Coronary artery (tissue), 2 donors: ENCODE data around the gene KRT86.

Experiments used
- DNase-seq: peaks from one replicate; pipeline ENCODE4 v3.0.0-alpha.2; 2017; ENCODE audit warnings: low spot score
- H3K27ac ChIP-seq, 2 donors: fragments of 200-600 bp; sonication (generic); one replicate each; pipeline ENCODE4 v1.5.1; 2016 to 2019
- H3K4me3 ChIP-seq: fragments of 200-600 bp; sonication (generic); 2 replicates; pipeline ENCODE4 v1.5.1; 2016; ENCODE audit warnings: mild to moderate bottlenecking, moderate library complexity
- CTCF ChIP-seq: fragments of 200-600 bp; sonication (generic); IDR thresholded peaks from one replicate; pipeline ENCODE4 v1.5.1; 2019; ENCODE audit warnings: antibody characterized with exemption

KRT86 gene

GRCh38 chr12:52259657-52260243 is 14.7 kb upstream of the KRT86 start:
- Histone ChIP-seq H3K27ac (peak overlapping the region; percentile 20 to 50), H3K4me3 (no peak overlapping the region)
- DNase-seq = no peak
- TF ChIP-seq CTCF = no peak

GRCh38 chr12:52260361-52261207 is 13.9 kb upstream of the KRT86 start:
- DNase-seq = no peak
- no peak for TF ChIP-seq CTCF
- Histone ChIP-seq H3K4me3 (no peak overlapping the region), H3K27ac (peak overlapping the region; percentile 20 to 50)

- no peak overlapping the region for H3K4me3 ChIP-seq
- no peak for DNase-seq
- TF ChIP-seq CTCF = no peak
These were observed 13.3 kb upstream of the KRT86 start for GRCh38 chr12:52261208-52261484.

GRCh38 chr12:52262286-52262685 is 12.2 kb upstream of the KRT86 start:
- TF ChIP-seq CTCF = no peak
- DNase-seq = no peak
- Histone ChIP-seq H3K27ac (no peak overlapping the region), H3K4me3 (no peak overlapping the region)

More at GRCh38 chr12:52261208-52261484, 13.3 kb upstream of the KRT86 start:
- H3K27ac ChIP-seq = peak overlapping the region in 1 of 2 donors; percentile 50

- peak overlapping the region in 1 of 2 donors; percentile 19 for H3K27ac ChIP-seq
- TF ChIP-seq CTCF = no peak
- DNase-seq = no peak
- no peak overlapping the region for H3K4me3 ChIP-seq
These were observed 10.5 kb upstream of the KRT86 start for GRCh38 chr12:52263761-52264434.

GRCh38 chr12:52264435-52264825 is 10.0 kb upstream of the KRT86 start:
- H3K27ac ChIP-seq = peak overlapping the region in 1 of 2 donors; percentile 52
- no peak for DNase-seq

More at GRCh38 chr12:52264435-52264825, 10.0 kb upstream of the KRT86 start:
- no peak for TF ChIP-seq CTCF
- H3K4me3 ChIP-seq = no peak overlapping the region
